Dedifferentiated amniotic fluid mesenchymal stem cell (primary cell): ENCODE results near the gene SEC24B.

Experiments used
- DNase-seq: peaks from one replicate; pipeline ENCODE4 v3.0.0-alpha.2; 2016; ENCODE audit errors: extremely low spot score

SEC24B gene

DNA sequence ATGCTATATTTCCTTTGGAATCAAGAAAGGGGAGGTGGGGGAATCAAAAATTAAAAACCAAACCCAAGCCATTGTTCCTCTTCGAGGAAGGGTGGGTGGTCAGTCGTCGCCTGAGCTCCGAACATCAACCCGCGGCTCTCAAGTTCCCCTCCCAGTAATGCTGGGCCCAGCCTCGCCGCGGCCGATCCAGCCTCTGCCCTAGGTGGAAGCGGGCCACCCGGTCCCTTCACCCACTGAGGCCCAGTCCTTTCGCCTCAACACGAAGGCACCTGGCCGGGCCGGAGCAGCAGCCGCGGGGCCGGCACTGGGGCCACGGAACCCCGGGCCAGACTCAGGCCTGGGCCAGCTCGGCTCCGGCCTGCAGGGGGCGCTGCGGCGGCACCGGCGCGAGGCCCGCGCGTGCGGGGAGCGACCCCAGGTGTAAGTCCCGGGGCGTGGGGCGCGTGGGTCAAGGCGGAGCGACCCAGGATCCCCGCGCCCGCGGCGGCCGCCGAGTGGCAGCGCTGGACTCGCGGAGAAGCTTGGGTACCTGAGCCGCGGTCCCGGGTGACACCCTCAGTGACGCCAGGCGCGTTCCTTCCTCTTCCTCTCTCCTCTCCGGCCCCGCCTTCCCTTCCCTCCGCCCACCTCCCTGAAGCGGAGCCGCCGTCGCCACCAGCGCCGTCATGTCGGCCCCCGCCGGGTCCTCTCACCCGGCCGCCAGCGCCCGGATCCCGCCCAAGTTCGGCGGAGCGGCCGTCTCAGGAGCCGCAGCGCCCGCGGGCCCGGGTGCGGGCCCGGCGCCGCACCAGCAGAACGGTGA lies at the start of gene SEC24B:
SEC24B (plus strand) TSS at position 611 of the 802 bp plus-strand sequence; CDS start at position 666, 55 bp downstream.
- DNase-seq, result peak; percentile 71

DNA sequence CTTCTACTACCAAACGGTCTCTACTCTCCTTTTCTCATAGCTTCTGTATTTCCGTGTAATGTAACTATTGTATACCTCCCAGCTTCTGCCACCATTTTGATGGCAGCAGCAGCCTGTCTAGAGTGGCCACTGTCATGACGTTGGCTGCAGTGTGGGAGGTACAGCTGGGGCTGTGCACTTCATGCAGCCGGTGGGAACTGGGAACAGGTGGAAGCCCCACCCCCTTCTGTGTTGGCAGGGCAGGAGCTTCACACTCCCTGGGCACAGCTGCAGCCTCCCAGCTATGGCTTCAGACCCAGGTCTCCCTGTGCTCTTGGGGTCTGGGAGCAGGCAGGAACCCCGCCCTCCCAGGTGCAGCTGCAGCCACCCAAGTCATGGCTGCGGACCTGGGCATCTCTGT lies 49.8 kb upstream of the SEC24B start:
- DNase-seq, result no peak

DNA sequence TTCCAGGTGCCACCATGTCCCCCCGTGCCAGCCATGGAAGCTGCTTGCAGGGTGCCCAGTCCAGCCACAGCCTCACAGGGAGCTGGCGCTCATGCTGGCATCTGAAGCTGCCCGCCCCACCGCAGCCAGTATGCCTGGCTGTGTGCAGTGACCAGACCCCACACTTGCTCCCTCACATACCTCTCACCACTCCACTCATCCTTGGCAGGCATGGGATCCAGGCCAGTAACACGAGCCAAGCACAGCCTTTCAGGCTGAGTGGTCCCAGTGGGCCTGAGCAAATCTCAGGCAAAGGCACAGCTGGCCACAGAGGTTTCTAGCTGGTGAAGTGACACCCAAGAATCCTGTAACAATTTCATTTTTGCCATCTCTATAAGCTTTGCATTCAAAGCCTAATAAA lies 48.4 kb upstream of the SEC24B start:
- no peak for DNase-seq

DNA sequence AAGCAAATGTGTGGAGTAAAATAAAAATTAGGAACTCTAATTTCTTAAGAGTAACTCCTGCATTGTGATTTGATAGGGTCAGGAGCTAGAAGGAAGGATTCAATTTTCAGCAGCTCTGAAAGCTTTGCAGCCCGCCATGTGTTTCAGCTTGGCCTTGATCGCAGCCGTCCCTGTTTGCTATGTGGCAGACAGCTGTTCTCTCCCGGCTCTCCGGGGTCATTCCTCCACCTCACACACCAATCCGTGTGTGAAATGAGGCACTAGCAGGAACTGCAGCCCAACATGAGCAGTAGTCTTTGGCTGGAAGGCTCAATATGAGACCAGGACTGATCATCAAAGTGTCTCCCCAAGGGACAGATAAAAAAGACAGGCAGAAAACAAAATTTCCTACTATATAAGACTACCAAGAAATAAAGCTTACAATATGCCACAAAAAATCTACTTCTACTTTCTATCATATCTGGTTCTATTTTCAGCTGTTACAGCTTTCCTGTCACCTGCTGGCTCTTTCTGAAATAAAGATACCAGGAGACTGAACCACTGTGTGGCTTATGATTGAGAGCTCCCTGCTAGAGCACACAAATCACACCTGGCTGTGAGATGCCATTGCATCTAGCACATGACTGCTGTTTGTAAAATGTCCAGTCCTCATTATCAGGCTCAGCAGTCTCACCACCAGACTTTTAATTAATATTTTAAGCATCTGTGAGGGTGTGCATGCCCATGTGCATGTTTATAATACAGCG lies 44.1 kb upstream of the SEC24B start:
- DNase-seq, result no peak

DNA sequence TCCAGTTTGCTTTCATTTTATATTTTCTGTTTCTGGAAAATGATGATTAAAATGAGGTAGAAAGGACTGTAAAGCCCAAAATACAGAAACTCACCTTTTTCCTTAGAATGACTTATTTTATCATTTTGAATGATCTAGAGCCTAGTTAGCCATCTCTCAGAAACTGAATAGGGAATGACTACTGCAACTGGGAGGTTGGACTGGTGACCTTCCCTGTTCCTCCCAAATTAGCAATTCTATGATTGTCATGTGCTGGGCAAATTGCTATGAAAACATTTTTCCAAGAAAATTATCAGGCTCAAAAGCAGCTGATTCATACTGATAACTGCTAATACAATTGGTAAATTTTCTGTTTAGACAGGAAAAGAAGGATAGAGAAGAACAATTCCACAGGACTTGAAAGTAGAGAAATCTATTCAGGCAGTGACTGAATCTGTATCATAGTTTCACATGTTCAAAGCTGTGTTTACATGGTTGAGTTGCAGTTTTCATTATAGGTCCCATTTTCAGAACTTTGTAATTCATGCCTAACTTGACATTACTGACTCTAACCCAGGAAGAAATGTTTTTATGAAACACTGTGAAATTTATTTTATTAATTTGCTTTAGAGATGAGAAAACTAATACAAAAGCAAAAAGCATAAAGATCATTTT lies 43.4 kb upstream of the SEC24B start:
- DNase-seq, result no peak

DNA sequence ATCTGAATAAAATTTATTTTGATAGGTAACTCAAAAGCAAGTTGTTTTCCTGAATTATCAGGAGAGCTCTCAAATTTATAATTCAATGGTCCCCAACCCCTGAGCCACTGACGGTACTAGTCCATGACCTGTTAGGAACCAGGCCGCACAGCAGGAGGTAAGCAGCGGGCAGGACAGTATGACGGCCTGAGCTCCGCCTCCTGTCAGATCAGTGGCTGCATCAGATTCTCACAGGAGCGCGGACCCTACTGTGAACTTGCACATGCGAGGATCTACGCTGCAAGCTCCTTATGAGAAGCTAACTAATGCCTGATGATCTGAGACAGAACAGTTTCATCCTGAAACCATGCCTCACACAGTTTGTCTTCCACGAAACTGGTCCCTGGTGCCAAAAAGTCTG lies 37.9 kb upstream of the SEC24B start:
- no peak for DNase-seq

DNA sequence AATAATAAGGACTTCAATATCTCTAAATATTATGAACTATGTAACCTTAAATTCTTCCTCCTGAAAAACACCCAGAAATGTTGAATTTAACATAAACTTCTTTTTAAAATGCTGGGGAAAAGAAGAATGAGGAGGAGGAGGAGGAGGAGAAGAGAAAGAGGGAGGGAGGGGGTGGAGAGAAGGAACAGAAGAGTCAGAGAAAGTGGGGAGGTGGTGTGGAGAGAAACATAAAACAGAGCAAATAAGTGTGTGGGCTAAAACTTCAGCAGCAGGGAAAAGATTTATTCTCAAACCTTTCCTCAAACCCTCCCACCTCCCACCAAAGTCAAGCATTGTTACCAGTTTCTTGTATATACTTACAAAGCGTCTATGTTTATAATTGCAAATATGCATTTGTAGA lies 34.7 kb upstream of the SEC24B start:
- no peak for DNase-seq

DNA sequence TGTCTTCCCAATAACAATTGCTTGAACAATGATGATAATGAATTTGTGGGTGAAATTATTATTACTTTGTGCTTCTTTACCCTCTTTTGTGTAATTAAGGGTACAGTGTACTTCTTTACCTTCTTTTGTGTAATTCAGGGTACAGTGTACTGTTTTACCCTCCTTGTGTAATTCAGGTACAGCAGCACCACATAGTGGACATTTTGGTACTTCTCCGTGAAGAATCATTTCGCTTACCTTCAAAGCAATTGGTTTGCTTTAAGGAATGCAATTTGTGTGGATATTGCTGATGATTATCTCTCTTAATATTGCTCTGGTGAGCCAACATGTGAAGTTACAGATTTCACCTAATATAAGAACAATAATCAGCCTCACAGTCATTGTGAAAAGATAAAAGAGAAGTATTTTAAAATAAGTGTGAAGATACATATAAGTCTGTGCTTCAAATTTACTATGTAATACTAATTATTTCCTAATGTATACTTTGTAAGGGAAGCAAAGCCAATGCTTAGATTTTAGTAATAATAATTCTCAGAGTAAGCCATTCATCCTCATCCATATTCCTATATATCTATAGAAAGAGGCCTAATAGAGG lies 27.2 kb upstream of the SEC24B start:
- DNase-seq, result peak; percentile 63

DNA sequence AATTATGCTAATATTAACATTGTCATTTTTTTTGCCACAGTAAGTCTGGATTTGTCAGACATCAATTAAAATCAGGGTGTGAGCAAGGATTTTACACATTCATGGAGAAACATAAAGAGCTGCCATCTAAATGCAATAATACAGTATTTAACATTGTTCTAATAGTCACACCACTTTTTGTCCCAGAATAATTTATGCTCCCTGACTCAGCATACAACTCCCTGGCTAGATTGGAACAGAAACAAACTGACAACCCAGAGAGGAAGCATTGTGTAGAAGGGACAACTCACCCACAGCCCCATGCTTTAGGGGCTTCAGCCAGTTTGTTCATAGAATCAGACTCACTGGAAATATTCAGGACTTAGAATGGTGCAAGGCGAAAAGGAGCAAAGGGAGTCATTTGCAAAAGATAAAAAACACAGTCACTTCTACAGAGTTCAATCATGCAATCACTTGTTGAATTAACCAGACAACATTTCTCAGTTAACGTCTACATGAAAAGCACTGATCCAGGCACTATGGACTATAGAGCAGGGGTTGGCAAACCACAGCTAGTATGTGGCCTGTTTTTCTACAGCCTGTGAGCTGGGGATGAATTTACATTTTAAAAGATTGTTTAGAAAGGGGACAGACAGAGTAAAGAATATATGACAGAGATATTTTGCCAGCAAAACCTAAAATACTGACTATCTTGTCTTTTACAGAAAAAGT lies 26.4 kb upstream of the SEC24B start:
- DNase-seq, result no peak

DNA sequence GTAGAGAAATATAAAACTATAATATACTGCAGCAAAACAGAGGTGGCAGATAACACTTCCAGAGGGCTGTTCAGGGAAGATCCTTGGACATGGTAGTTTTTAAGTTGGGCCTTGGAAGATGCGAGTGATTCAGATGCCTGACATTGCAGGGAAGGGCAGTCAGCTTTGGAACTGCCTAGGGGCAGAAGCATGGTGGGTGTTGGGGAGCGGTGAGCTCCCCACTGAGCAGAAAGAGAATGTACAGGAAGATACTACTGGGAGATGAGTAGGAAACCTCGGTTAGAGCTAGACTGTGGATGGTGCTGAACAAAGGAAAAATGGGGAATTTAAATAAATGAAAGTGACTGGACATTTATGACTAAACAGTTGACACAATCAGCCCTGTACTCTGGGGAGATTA lies 24.9 kb upstream of the SEC24B start:
- no peak for DNase-seq

DNA sequence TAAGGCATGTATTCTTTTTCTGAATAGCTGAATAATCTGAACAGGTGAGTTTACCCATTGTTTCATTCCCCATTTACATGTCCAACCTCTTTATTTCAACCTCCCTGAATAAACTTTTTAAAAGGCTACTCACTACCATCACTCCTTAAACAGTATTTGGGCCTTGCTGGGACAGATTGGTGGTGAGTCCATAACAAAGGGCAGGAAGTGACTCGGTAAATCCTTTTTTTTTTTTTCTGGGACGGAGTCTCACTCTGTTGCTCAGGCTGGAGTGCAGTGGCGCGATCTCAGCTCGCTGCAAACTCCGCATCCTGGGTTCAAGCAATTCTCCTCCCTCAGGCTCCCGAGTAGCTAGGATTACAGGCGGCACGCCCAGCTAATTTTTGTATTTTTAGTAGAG lies 23.4 kb upstream of the SEC24B start:
- no peak for DNase-seq

DNA sequence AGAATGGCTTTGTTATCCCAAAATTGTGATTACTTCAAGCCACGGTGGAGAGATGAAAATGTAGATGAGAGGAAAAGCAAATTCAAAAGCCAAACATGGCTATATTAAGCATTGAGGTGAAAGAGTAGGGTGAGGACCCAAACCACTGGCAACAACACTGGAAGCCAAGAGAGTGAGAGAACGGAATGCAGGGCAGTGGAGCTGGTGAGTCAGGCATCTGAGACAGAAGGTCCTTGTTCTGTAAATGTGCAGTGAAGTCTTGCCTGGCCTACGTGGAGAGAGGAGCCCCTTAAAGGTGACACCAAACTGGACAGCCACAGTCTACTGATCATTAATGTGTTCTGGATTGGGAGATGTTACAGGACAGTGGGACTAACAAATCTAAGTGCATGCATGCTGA lies 22.8 kb upstream of the SEC24B start:
- no peak for DNase-seq

DNA sequence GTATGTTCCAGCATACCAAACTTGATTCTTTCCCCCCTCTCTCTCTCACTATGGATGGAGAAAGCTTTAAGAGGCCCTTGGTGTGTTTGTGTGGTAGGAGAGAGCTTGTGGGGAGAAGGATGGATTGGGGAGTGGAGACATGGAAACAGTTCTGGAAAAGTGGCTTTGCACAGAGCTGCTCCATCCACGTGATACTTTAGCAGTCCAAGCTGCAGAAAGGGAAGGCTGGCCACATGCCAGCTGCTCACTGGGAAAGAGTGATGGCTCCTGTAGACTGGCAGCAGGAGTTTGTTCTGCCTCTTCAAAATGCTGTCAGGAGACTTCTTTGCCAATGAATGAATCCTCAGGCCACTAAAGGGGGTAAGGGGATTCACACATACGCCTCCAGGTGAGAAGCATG lies 21.7 kb upstream of the SEC24B start:
- no peak for DNase-seq

DNA sequence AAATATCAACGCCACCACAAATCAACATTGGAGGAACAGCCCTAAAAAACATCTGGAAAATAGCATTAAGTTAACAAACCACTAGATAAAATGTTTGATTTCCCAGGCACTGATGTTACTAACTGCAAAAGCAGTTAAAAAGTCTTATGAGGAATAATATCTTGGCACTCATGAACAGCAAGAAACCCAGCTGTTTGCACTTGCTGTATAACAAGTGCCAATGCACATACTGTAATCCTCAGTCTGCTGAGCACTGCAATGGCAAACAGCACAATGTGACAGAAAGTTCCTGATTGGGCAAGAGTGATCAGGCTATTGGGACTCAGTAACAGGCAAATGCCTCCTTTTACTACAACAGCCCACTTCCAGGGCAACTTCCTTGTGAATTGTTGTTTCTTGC lies 20.8 kb upstream of the SEC24B start:
- DNase-seq, result no peak

DNA sequence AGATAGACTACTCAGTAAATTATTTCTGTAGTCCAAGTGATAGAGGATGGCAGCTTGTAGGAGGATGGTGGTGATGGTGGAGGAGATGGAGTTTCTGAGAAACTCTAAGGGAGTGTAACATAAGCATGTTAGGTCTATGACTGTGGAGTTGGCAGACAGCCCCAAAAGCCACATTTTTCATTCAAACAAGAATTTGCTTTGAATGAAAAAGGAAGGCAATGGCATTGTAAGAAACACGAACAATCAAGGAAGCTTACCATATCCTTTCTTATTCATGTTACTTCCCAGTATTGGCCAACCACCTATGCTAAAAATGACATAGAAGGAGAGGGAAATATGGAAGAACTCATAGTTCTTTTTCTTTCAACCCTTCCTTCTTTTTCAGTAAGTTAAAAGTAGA lies 18.7 kb upstream of the SEC24B start:
- DNase-seq, result no peak

DNA sequence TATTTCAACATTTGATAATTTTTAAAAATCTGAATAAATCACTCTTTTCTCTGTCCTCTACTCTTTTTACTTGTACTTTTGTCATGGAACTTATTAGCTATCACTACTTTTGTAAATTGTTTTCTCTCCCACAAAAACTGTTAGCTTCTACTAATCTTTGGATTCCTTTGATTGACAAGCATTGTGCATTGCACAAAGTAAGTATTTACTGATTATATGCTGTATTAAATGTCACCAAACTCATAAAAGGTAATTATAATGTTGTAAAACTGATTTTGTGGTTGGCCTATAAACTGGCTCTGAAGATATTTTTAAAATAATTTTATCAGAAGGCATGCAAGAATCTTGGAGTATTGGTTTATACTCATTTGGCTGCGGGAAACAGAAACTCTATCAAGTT lies 15.0 kb upstream of the SEC24B start:
- no peak for DNase-seq

DNA sequence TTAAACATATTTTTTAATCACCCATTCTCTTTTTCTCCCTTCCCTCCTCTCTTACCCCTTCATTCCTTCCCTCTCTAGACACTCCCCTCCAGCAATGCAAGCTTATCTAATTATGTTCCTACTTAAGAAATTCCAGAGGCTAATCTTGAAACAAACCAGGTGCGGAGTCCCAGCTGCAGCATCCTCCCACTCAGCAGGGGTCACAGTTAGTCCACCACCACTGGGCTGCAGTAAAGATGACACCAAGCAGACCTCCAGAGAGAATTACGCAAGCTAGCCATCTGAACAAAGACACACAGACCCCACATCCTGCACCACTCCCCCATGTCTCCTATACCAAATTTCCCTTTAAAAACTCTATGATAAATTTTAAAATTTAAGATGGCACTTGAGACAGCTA lies 13.9 kb upstream of the SEC24B start:
- no peak for DNase-seq

DNA sequence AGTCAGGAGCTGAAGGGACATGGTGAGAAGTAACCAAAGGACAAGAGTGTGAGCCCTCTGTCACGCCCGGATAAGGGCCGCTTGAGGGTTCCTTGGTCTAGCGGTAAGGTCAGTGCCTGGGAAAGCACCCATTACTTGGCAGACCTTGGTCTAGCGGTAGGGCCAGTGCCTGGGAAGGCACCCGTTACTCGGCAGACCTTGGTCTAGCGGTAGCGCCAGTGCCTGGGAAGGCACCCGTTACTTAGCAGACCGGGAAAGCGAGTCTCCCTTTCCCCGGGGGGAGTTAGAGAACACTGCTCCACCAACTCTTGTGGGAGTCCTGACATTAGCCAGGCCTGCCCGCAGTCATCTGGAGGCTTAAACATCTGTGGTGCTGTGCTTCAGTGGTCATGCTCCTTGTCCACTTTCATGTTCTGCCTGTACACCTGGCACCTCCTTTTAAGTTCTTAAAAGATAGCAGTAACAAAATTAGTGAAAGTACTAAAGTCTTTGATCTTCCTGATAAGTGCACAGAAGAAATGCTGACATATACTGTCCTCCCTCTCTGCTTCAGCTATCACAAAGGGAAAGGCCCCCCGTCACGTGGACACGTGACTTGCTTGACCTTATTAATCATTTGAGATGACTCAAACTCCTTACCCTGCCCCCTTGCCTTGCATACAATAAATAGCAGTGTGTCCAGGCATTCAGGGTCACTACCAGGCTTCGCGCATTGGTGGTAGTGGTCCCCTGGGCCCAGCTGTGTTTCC lies 9.3 kb upstream of the SEC24B start:
- no peak for DNase-seq

DNA sequence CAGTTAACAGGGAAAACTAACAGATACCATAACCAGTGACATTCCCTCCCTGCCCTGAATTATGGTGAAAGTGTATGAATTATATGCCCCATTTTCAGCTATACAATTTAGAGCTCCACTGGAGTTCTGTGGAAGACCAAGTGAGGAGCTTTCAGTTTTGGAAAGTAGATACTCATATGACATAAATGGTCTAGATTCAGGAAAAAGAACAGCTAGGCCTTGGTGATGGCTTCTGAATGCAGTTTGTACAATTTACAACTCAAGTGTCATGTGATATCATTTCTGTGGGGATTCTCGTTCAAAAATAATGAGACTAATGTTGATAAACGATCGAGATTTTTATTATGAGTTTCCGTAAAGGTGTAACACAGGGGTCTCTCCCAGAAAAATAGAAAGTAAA lies 8.2 kb upstream of the SEC24B start:
- no peak for DNase-seq

DNA sequence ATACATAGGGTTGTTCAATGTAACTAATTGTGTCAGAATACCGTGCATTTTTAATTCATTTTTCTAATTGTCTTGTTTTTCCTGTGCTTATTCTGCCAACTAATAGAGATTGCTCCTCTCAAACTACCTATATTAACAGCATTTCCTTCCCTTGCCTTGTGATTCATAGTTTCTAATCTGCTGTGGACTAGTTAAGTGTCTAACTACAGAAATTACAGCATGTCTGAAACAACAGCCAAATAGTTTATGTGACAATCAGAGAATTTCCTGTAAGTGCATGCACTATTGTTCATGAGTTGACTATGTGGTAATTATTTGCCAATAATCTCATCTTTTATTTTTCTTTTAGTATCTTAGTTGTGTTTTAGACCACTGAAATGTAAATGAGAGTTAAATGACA lies 4.1 kb upstream of the SEC24B start:
- DNase-seq, result no peak

DNA sequence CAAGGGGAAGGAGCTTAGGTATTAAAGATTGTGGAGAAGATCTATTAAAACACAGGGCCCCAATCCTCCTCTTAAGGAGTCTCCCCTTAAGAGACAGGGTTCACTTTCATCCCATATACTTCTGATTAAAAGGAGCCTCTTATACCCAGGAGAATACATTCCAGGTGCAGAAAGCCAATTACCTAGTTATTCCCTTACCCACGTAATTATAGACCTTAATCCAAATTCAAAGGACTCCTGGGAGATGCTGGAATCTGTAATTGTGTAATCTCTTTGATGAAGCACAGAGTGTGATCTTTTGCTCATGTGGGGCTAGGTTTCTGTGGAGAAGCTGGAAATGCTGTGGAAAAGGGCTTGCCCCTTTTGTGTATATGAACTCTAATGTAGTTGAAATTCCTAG lies 1.4 kb upstream of the SEC24B start:
- no peak for DNase-seq
